ENCODE measurements around the gene EYS.

DNA sequence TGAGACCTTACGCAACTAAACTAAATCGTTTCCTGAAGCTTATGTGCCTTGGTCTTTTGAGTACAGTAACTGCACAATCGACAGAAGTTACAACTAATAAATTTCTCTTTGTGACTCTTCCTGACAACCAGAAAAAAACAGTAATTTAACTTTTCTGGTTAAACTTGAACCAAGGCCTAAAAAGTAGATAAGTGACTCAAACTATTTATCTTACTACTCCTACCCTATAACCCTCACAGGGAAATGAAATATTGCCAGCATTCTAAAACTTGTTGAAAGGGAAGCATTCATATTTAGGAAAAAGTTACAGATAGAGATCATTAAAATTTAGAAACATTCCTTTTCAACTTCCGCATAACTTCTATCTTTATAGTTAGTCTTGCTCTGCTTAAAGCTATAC, 1034.4 kb downstream of the EYS start:
- TF ChIP-seq E2F1 (CRISPR knock-in tag; IDR thresholded peaks at IDR 0.05) (no peak), YY1 (IDR thresholded peaks at IDR 0.05; ENCODE audit: borderline replicate concordance in 1 of 3, control insufficient read depth in 1 of 3, extremely low read depth in 1 of 3, insufficient read depth in 3 of 3, insufficient read length in 1 of 3, insufficient replicate concordance in 2 of 3, low read depth in 1 of 3, low read length in 2 of 3) (no peak), ZNF24 (IDR thresholded peaks at IDR 0.05) (no peak), TCF7 (IDR thresholded peaks at IDR 0.05; ENCODE audit: borderline replicate concordance) (no peak), ZNF146 (CRISPR knock-in tag; IDR thresholded peaks at IDR 0.05; ENCODE audit: unreplicated experiment) (no peak), ZNF277 (CRISPR knock-in tag; IDR thresholded peaks at IDR 0.05; ENCODE audit: borderline replicate concordance) (no peak), RBM22 (IDR thresholded peaks at IDR 0.05; ENCODE audit: low read depth, low read length, poor library complexity, severe bottlenecking) (no peak)
